Progenitor cell of endocrine pancreas (in vitro differentiated cells): ENCODE measurements around the gene CLDN8. TPM values are rescaled to one million over a fixed set of nuclear protein-coding genes. Genes with fewer than 3 reads are reported as not detected.

Source experiments
- DNase-seq: peaks from one replicate; pipeline ENCODE4 v3.0.0; 2021; ENCODE audit warnings: low spot score; ENCODE audit not compliant: unreplicated experiment
- H3K27ac Mint-ChIP-seq: 2 replicates; pipeline ENCODE4 v1.8.0; 2021; ENCODE audit warnings: mild to moderate bottlenecking, moderate library complexity, mixed read lengths
- H3K27me3 Mint-ChIP-seq: 2 replicates; pipeline ENCODE4 v1.8.0; 2021; ENCODE audit warnings: mixed read lengths
- H3K36me3 Mint-ChIP-seq: 2 replicates; pipeline ENCODE4 v1.8.0; 2022; ENCODE audit warnings: mixed read lengths; ENCODE audit not compliant: insufficient read depth
- H3K4me1 Mint-ChIP-seq: 2 replicates; pipeline ENCODE4 v1.8.0; 2021; ENCODE audit warnings: low read depth, mixed read lengths
- H3K4me3 Mint-ChIP-seq: 2 replicates; pipeline ENCODE4 v1.8.0; 2021; ENCODE audit warnings: low read depth, mild to moderate bottlenecking, moderate library complexity, mixed read lengths
- H3K9me3 Mint-ChIP-seq: 2 replicates; pipeline ENCODE4 v1.8.0; 2021; ENCODE audit warnings: low read depth, mixed read lengths
- CTCF ChIP-seq: fragments of 200-600 bp; sonication (generic); IDR thresholded peaks from one replicate; pipeline ENCODE4 v1.5.0; 2021; ENCODE audit warnings: antibody characterized with exemption, mild to moderate bottlenecking; ENCODE audit not compliant: unreplicated experiment
- total RNA-seq: library from RNA; stranded (reverse); gene quantifications from 2 replicates; pipeline ENCODE4 v1.2.1, GENCODE V29; 2021

The CLDN8 gene
- total RNA-seq, 1 donor from 2014 or later, result not detected

GRCh38 chr21:30249936-30250335 lies 34.0 kb upstream of the CLDN8 start:
- TF ChIP-seq CTCF, result no peak
- no peak for DNase-seq
- Mint-ChIP-seq H3K27ac (no peak overlapping the region), H3K4me3 (no peak overlapping the region), H3K9me3 (no peaks in the 10 kb centered on the region), H3K4me1 (no peaks in the 10 kb centered on the region), H3K36me3 (no peaks in the 10 kb centered on the region), H3K27me3 (no peaks in the 10 kb centered on the region)

GRCh38 chr21:30248844-30249243 lies 32.9 kb upstream of the CLDN8 start:
- Mint-ChIP-seq H3K27ac (no peak overlapping the region), H3K9me3 (no peaks in the 10 kb centered on the region), H3K36me3 (no peaks in the 10 kb centered on the region), H3K27me3 (no peaks in the 10 kb centered on the region), H3K4me1 (peaks cover 5% of the 10 kb centered on the region), H3K4me3 (no peak overlapping the region)
- no peak for DNase-seq
- no peak for TF ChIP-seq CTCF

GRCh38 chr21:30245061-30245460 lies 29.2 kb upstream of the CLDN8 start:
- Mint-ChIP-seq H3K4me3 (no peak overlapping the region), H3K9me3 (no peaks in the 10 kb centered on the region), H3K27ac (no peak overlapping the region), H3K27me3 (no peaks in the 10 kb centered on the region), H3K4me1 (peaks cover 10% of the 10 kb centered on the region), H3K36me3 (no peaks in the 10 kb centered on the region)
- no peak for DNase-seq
- TF ChIP-seq CTCF, result no peak

- Mint-ChIP-seq H3K9me3 (no peaks in the 10 kb centered on the region), H3K4me3 (no peak overlapping the region), H3K4me1 (peaks cover 15% of the 10 kb centered on the region), H3K27me3 (no peaks in the 10 kb centered on the region), H3K27ac (peak overlapping the region; percentile 62), H3K36me3 (no peaks in the 10 kb centered on the region)
- no peak for DNase-seq
- no peak for TF ChIP-seq CTCF
Observed at GRCh38 chr21:30243691-30244090, 27.8 kb upstream of the CLDN8 start.

GRCh38 chr21:30240661-30241060 lies 24.8 kb upstream of the CLDN8 start:
- no peaks in the 10 kb centered on the region for H3K36me3 Mint-ChIP-seq
- no peaks in the 10 kb centered on the region for H3K9me3 Mint-ChIP-seq
- peaks cover 15% of the 10 kb centered on the region for H3K4me1 Mint-ChIP-seq
- no peak overlapping the region for H3K27ac Mint-ChIP-seq
- DNase-seq, result no peak
- no peak for TF ChIP-seq CTCF
- H3K27me3 Mint-ChIP-seq, result no peaks in the 10 kb centered on the region
- no peak overlapping the region for H3K4me3 Mint-ChIP-seq

GRCh38 chr21:30238168-30238567 lies 22.3 kb upstream of the CLDN8 start:
- H3K27me3 Mint-ChIP-seq, result no peaks in the 10 kb centered on the region
- no peak overlapping the region for H3K27ac Mint-ChIP-seq
- no peaks in the 10 kb centered on the region for H3K9me3 Mint-ChIP-seq
- no peaks in the 10 kb centered on the region for H3K36me3 Mint-ChIP-seq
- no peak overlapping the region for H3K4me3 Mint-ChIP-seq
- no peak for TF ChIP-seq CTCF
- no peak for DNase-seq
- peaks cover 11% of the 10 kb centered on the region for H3K4me1 Mint-ChIP-seq
